ENCODE results near the gene SMAD4. TPM values are rescaled to one million over a fixed set of nuclear protein-coding genes. Genes with fewer than 3 reads are reported as not detected.

Gene SMAD4
- total RNA-seq, 1 donor from 2014 or later, result 165 TPM

DNA sequence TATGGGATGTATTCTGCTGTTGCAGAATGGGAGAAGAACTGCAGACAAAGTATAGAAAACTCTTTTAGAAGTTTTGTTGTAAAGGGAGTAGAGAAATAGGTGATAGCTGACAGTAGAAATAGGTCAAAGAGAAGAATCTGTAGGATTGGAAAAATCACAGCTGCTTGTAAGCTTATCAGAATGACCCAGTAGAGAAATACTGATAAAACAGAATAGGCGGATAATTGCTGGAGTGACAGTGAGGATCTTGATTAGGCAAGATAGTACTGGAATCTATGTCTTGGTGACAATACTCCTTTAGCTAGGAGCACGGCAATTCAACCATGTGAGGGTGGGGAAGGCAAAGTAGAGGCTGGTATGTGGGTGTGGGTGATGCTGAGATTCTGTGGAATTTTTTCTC, 4.5 kb upstream of the SMAD4 start:
- Mint-ChIP-seq H3K4me3 (ENCODE audit: low read depth) (no peak overlapping the region), H3K36me3 (ENCODE audit: insufficient read depth) (peaks cover 10% of the 10 kb centered on the region), H3K9me3 (ENCODE audit: low read depth) (peaks cover 5% of the 10 kb centered on the region), H3K27ac (no peak overlapping the region), H3K4me1 (ENCODE audit: low read depth) (peaks cover 15% of the 10 kb centered on the region), H3K27me3 (no peaks in the 10 kb centered on the region)
- TF ChIP-seq, protein P1, sequence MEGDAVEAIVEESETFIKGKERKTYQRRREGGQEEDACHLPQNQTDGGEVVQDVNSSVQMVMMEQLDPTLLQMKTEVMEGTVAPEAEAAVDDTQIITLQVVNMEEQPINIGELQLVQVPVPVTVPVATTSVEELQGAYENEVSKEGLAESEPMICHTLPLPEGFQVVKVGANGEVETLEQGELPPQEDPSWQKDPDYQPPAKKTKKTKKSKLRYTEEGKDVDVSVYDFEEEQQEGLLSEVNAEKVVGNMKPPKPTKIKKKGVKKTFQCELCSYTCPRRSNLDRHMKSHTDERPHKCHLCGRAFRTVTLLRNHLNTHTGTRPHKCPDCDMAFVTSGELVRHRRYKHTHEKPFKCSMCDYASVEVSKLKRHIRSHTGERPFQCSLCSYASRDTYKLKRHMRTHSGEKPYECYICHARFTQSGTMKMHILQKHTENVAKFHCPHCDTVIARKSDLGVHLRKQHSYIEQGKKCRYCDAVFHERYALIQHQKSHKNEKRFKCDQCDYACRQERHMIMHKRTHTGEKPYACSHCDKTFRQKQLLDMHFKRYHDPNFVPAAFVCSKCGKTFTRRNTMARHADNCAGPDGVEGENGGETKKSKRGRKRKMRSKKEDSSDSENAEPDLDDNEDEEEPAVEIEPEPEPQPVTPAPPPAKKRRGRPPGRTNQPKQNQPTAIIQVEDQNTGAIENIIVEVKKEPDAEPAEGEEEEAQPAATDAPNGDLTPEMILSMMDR (IDR thresholded peaks at IDR 0.05; ENCODE audit: unreplicated experiment), result no peak
- no peak for DNase-seq (ENCODE audit: low spot score, unreplicated experiment)

DNA sequence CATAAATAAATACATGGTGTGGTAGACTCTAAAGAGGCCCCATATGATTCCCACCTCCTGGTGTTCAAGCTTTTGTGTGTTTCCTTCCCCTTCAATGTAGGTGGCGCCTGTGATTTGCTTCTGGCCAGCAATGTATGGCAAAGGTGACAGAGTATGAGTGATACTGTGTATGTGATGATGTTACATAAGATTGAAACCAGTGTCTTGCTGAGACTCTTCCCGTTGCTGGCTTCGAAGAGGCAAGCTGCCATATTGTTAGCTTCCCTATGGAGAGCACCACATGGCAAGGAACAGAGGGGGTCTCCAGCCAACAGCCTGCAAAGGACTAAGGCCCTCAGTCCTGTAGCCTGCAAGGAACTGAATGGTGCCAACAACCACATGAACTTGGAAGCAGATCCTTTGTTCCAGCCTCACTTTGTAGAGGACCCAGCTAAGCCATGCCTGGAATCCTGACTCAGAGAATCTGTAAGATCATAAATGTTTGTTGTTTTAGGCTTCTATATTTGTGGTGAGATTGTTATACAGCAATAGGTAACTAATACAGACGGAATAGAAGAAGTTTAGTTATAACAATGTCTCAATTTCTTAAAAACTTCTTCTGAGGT, 1.7 kb upstream of the SMAD4 start:
- peaks cover 4% of the 10 kb centered on the region for H3K9me3 Mint-ChIP-seq (ENCODE audit: low read depth)
- H3K27ac Mint-ChIP-seq, result peak overlapping the region; percentile 100
- TF ChIP-seq, protein P1 (IDR thresholded peaks at IDR 0.05; ENCODE audit: unreplicated experiment), result no peak
- peak overlapping the region; percentile 90 for H3K4me3 Mint-ChIP-seq (ENCODE audit: low read depth)
- H3K36me3 Mint-ChIP-seq (ENCODE audit: insufficient read depth), result peaks cover 7% of the 10 kb centered on the region
- DNase-seq (ENCODE audit: low spot score, unreplicated experiment), result no peak
- peaks cover 32% of the 10 kb centered on the region for H3K4me1 Mint-ChIP-seq (ENCODE audit: low read depth)
- no peaks in the 10 kb centered on the region for H3K27me3 Mint-ChIP-seq

DNA sequence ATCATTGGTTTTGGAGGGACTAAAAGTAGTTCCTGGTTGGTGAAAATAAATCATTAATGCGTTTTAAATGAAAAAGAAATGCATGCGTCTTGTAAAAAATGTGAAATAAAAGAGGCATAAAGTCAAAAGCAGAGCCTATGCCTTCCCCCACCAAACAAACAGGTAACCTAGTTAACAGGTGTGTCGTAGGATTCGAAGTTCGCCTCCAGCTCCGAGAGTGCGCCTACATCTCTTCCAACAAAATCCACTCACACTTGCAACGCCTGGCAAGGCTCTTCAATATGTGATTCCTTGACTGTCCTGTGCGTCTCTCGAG, 677 bp upstream of the SMAD4 start:
- Mint-ChIP-seq H3K9me3 (ENCODE audit: low read depth) (no peaks in the 10 kb centered on the region), H3K4me1 (ENCODE audit: low read depth) (peaks cover 32% of the 10 kb centered on the region), H3K4me3 (ENCODE audit: low read depth) (peak overlapping the region; percentile 90), H3K27ac (peak overlapping the region; percentile 100), H3K36me3 (ENCODE audit: insufficient read depth) (peaks cover 3% of the 10 kb centered on the region), H3K27me3 (no peaks in the 10 kb centered on the region)
- TF ChIP-seq, protein P1 (IDR thresholded peaks at IDR 0.05; ENCODE audit: unreplicated experiment), result no peak
- no peak for DNase-seq (ENCODE audit: low spot score, unreplicated experiment)

DNA sequence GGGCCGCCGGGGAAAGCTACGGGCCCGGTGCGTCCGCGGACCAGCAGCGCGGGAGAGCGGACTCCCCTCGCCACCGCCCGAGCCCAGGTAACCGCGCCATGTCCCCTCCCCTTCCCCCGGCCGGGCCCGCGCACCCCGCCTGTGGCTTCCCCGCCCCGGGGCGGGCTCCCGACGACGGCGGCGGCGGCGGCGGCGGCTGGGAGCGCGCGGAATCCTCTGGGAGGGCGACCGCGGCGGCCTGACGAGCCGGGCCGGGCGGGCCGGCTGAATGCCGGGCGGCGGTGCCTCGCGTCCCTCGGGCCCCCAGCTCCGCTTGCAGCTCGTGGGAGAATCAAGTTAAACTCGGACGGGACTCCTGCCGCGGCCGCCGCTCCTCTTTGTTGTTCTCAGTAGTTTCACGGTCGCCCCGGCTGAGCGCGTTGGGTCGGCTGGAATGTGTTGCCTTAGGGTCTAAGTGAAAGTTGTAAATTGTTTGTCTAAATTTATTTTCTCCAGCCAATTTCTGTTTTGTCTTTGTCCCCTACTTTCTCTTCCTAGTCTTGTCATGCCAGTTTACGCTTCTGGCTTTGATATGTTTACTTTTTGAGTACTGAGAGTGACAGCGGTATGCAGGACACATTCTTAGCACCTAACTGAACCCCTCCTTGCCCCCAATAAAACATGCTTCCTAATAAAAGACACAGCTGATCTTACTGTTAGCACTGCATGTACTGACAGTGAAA, 685 bp downstream of the SMAD4 start:
- Mint-ChIP-seq H3K36me3 (ENCODE audit: insufficient read depth) (peaks cover 9% of the 10 kb centered on the region), H3K27ac (peak overlapping the region; percentile 98), H3K4me3 (ENCODE audit: low read depth) (peak overlapping the region; percentile 86), H3K9me3 (ENCODE audit: low read depth) (no peaks in the 10 kb centered on the region), H3K27me3 (no peaks in the 10 kb centered on the region), H3K4me1 (ENCODE audit: low read depth) (peaks cover 41% of the 10 kb centered on the region)
- DNase-seq (ENCODE audit: low spot score, unreplicated experiment), result peak; percentile 64
- TF ChIP-seq, protein P1 (IDR thresholded peaks at IDR 0.05; ENCODE audit: unreplicated experiment), result no peak

DNA sequence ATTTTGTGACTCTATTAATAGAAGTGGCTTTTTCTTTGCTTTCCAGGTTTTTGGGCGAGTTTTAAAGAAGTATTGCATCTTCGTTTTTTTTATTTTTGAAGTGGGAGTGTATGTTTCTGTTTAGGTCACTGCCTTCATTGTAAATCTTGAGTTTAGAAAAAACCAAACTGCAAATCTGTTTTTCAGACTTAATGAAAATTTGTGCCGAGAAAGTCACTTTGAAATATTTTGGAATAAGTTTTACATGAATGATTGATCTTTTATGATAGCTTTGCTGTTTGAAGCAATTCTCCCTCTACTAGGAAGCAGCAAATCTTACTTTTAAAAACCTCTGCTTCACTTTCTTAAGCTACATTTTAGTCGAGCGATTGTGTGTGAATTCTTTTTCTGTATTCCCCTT, 2.2 kb downstream of the SMAD4 start:
- peak overlapping the region; percentile 71 for H3K27ac Mint-ChIP-seq

More for the DNA sequence above, 2.2 kb downstream of the SMAD4 start:
- peaks cover 9% of the 10 kb centered on the region for H3K36me3 Mint-ChIP-seq (ENCODE audit: insufficient read depth)
- peak overlapping the region; percentile 86 for H3K4me3 Mint-ChIP-seq (ENCODE audit: low read depth)
- H3K27me3 Mint-ChIP-seq, result no peaks in the 10 kb centered on the region
- DNase-seq (ENCODE audit: low spot score, unreplicated experiment), result no peak
- peaks cover 44% of the 10 kb centered on the region for H3K4me1 Mint-ChIP-seq (ENCODE audit: low read depth)
- TF ChIP-seq, protein P1 (IDR thresholded peaks at IDR 0.05; ENCODE audit: unreplicated experiment), result no peak
- no peaks in the 10 kb centered on the region for H3K9me3 Mint-ChIP-seq (ENCODE audit: low read depth)
